NCI-H2171 treated with DMSO at 0.1 percent for 48 hours (cell line): ENCODE measurements around the gene CLVS2.

Experiments
- DNase-seq: peaks from one replicate; lab custom pipeline; 2025; lab: John Stamatoyannopoulos, UW

The CLVS2 gene

GRCh38 chr6:123024976-123025375 lies 28.9 kb downstream of the CLVS2 start:
- no peak for DNase-seq

DNA sequence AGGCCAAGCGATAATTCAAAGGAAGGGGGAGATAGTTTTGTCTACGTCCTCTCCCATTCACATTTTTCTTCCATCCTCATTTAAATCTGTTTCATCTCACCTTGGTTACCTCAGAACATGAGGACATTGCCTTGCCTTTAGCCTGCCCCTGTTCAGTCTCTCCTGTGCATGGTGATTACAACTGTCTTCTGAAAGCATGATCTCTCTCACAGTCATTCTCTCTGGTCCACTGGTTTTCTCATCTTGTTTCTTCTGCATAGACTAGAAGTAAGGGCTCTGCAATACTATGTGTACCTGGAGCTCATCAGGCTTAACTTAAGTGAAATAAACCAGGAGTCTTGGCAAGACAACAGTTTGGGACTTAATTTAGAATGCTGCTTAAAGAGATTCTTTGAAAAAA lies 31.4 kb downstream of the CLVS2 start:
- DNase-seq = no peak

DNA sequence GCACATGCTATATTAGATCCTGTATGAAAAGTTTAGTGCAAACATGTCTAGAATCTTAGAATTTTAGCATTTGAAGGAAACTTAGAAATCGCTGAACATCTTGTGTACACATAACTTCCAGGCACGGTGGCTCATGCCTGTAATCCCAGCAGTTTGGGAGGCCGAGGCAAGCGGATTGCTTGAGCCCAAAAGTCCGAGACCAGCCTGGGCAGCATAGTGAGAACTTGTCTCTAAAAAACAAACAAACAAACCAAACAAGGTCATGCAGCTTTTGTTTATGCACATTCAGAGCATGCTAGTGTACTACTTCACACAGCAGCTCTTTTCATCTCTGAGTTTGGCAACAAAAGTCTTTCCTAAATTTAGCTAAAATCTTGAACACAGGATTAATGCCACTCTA lies 32.2 kb downstream of the CLVS2 start:
- DNase-seq = no peak

- DNase-seq = no peak
Measured at GRCh38 chr6:123030282-123030681, 34.2 kb downstream of the CLVS2 start.

GRCh38 chr6:123036648-123037047 lies 40.6 kb downstream of the CLVS2 start:
- DNase-seq = no peak

DNA sequence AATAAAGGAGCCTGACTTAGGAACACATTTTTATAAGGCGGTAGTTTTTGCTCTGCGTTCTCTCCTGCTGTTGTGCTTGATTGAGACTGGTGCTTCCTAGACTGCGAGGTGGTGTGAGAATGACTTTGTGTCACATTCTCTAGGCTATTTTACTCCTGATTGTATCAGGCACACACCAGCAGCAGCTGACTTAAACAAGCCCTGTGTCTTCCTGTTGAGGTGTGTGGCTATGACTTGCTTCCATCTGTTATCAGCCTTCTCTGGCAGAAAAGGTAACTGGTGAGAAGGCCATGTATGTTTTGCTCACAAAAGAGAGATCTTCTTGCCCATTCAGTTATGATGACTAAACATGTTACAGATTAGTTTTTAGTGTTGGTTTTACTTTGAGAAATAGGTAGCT lies 43.4 kb downstream of the CLVS2 start:
- peak; percentile 29 for DNase-seq

GRCh38 chr6:123042401-123042800 lies 46.4 kb downstream of the CLVS2 start:
- no peak for DNase-seq

GRCh38 chr6:123044341-123044860 lies 48.4 kb downstream of the CLVS2 start:
- no peak for DNase-seq

GRCh38 chr6:123053602-123054225 lies 57.7 kb downstream of the CLVS2 start:
- peak; percentile 37 for DNase-seq

DNA sequence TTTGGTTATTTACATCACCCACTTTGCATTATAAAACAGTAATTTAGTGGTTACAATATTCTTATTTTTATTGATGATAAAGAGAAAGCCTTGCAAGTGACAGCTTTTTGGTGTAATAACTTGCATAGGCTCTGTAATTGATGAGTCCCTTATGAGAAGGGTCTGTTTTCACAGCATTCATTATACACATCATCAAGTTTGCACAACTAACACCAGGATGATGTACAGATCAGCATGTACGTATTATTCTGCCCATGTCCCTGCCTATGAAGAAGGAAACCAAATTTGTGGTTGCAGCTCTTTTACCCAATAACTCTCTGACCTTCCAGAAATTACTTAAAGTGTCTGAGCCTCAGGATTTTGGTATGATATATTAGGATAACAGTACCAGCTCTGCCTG lies 59.2 kb downstream of the CLVS2 start:
- DNase-seq = no peak

GRCh38 chr6:123062670-123063069 lies 66.6 kb downstream of the CLVS2 start:
- peak; percentile 17 for DNase-seq

- no peak for DNase-seq
Measured at GRCh38 chr6:123064038-123064437, 68.0 kb downstream of the CLVS2 start.

DNA sequence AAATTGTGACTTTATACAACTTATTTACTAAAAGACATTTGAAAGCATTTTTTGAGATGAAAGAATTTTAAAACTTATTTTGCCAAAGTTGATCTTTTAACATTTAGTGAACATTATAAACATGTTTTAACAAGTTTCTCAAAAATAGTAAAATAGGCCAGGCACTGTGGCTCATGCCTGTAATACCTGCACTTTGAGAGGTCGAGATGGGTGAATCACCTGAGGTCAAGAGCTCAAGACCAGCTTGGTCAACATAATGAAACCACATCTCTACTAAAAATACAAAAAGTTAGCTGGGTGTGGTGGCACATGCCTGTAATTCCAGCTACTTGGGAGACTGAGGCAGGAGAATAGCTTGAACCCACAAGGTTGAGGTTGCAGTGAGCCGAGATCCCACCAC lies 78.6 kb downstream of the CLVS2 start:
- no peak for DNase-seq

GRCh38 chr6:123085403-123085802 lies 89.4 kb downstream of the CLVS2 start:
- DNase-seq = peak; percentile 55

GRCh38 chr6:123089226-123089625 lies 93.2 kb downstream of the CLVS2 start:
- DNase-seq = peak; percentile 92

DNA sequence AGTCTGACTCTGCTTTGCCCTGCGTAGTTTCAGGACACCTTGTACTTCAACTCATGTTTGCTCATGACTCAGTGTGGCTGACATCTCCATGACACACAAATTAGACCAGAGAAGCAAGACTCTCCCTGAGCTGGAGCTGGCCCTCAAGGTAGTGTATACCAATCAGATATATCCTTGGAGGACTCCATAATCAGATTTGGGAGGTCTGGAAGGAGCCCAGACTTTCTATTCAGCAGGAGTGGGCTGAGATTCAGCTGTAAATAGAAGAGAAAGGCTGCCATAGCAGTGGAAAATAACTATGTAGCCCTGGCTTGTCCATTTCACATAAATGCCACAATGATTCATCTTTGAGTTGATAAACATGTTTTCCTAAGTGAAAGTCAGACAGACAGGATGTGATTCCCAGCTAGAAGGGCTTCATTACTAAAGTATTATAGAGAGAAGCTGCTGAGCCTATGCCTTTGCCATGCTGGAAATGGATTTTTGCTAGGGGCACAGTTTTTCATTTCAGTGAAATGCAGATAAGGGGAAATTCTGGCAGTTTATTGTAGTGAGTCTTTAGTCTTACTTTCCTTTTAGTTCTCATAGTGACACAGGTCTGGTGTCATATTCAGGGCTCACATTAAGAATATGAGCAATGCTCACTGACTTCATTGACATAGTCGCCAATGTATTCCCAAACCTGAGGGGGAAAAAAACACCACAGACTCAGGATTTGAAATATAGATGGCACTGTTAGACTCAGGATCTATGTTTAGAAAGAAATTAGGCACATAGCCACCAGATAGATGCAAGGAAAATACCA lies 95.3 kb downstream of the CLVS2 start:
- DNase-seq = no peak

- peak; percentile 66 for DNase-seq
Measured at GRCh38 chr6:123091896-123092271, 95.8 kb downstream of the CLVS2 start.

GRCh38 chr6:123094795-123095194 lies 98.8 kb downstream of the CLVS2 start:
- no peak for DNase-seq

DNA sequence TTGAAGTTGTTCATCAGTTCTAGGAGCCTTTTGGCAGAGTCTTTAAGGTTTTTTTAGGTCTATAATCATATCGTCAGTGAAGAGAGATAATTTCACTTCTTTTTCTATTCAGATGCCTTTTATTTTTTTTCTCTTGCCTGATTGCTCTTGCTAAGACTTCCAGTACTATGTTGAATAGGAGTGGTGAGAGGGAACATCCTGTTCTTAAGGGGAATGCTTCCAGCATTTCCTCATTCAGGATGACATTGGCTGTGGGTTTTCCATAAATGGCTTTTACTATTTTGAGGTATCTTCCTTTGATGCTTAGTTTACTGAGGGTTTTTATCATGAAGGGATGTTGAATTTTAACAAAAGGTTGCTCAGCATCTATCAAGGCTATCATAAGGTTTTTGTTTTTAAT lies 109.5 kb downstream of the CLVS2 start:
- DNase-seq = no peak

DNA sequence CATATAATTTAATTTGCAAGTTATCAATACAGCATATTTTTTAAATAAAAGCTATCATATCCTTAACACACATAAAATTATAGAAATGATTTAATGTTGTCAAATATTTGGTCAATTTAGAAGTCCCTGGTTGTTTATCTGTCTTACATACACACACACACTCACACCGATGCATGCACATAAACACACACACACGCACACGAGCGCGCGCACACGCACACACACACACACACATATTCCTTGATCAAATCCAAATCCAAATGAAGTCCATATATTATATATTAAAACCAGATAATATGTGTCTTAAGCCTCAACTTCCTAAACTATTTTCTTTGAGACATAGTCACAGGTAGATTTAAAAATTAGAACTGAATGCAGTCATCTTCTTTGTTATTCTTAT lies 120.3 kb downstream of the CLVS2 start:
- DNase-seq = no peak

DNA sequence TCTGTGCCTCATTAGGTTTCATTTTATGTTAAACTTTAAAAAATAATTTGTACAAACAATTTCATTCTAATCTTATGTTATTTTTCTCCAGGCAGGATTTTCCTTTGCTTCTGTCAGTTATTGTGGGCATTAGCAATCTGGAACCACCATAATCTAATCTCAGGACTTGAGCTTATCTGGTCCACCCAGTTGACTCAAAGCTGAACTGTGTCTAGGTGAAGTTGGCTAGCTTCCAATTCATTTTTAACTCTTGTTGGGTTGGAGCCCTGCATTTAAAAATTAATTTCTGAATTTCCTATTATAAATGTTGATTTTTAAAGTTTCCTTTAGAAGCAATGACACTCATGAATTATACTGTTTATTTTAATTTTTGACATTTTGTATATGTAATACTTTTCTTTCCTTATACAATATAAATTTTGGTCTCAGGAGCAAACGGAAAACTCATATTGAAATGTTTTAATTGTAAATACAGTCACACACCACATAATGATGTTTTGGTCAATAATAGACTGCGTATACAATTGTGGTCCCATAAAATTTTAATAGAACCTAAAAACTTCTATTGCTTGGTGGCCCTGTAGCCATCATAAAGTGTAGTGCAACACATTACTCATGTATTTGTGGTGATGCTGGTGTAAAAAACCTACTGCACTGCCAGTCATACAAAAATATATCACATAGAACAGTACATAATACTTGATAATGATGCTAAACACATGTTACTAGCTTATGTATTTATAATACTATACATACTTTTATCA lies 121.3 kb downstream of the CLVS2 start:
- DNase-seq = no peak

GRCh38 chr6:123118811-123119210 lies 122.8 kb downstream of the CLVS2 start:
- DNase-seq = no peak
